H1 (cell line): ENCODE data around the gene MAGEB10. TPM values are rescaled to one million over a fixed set of nuclear protein-coding genes. Genes with fewer than 3 reads are reported as not detected.

Source experiments
- CTCF ChIA-PET: fragments of 300-600 bp; sonication (Branson Sonifier 250); formaldehyde crosslinking; loops from one replicate; lab custom pipeline; 2021; ENCODE audit not compliant: partially characterized antibody; lab: Charles Lee
- POLR2A ChIA-PET: fragments of 300-600 bp; sonication (Branson Sonifier 250); formaldehyde crosslinking; loops from one replicate; lab custom pipeline; 2021; ENCODE audit warnings: inconsistent platforms; ENCODE audit not compliant: partially characterized antibody; lab: Charles Lee
- DNase-seq, 2 experiments: peaks; one replicate each; pipeline versions ENCODE4 v3.0.0 to v3.0.0-alpha.2; 2010 to 2022; ENCODE audit warnings: low spot score in 2 of 2, low read depth in 1 of 2, mixed read lengths in 1 of 2
- FAIRE-seq: peaks from 2 replicates; lab custom pipeline; 2011; peaks lifted over from hg19 to GRCh38; lab: Jason Lieb, UNC
- H2AFZ ChIP-seq: 2 replicates; pipeline ENCODE4 v1.8.1; 2012; ENCODE audit warnings: low read length, inconsistent platforms
- H2AK5ac ChIP-seq: 2 replicates; pipeline ENCODE4 v1.6.1; 2013; ENCODE audit warnings: low read depth, low read length
- H2BK120ac ChIP-seq: replicated peaks from 2 replicates; pipeline ENCODE3; 2013; ENCODE audit warnings: low read depth, low read length, inconsistent platforms
- H2BK12ac ChIP-seq: 2 replicates; pipeline ENCODE4 v1.6.1; 2013; ENCODE audit warnings: low read depth, low read length
- H2BK15ac ChIP-seq: 2 replicates; pipeline ENCODE4 v1.6.1; 2013; ENCODE audit warnings: low read length
- H2BK20ac ChIP-seq: 2 replicates; pipeline ENCODE4 v1.6.1; 2013; ENCODE audit warnings: low read length
- H2BK5ac ChIP-seq: 2 replicates; pipeline ENCODE4 v1.6.1; 2013; ENCODE audit warnings: low read depth, low read length
- H3K14ac ChIP-seq: 2 replicates; pipeline ENCODE4 v1.6.1; 2013; ENCODE audit warnings: inconsistent platforms; ENCODE audit not compliant: insufficient read length
- H3K18ac ChIP-seq: 2 replicates; pipeline ENCODE4 v1.6.1; 2013; ENCODE audit warnings: low read length; ENCODE audit errors: extremely low read depth
- H3K23ac ChIP-seq: 2 replicates; pipeline ENCODE4 v1.6.1; 2013; ENCODE audit warnings: inconsistent platforms; ENCODE audit not compliant: insufficient read length
- H3K23me2 ChIP-seq: 2 replicates; pipeline ENCODE4 v1.6.1; 2013; ENCODE audit warnings: low read depth, low read length
- H3K27ac ChIP-seq: 2 replicates; pipeline ENCODE4 v1.6.1; 2011; ENCODE audit warnings: low read depth, low read length, inconsistent platforms
- H3K27me3 ChIP-seq, 4 experiments: replicated peaks in 1 of 4; 1 replicate in 1 of 4; 2 replicates in 3 of 4; pipeline versions ENCODE4 v1.6.1 to v1.8.1; 2011 to 2013; ENCODE audit warnings: low read length in 3 of 4, mild to moderate bottlenecking in 3 of 4, inconsistent platforms in 2 of 4, mixed read lengths in 2 of 4, moderate library complexity in 1 of 4; ENCODE audit not compliant: control insufficient read depth in 3 of 4, insufficient read depth in 3 of 4; ENCODE audit errors: extremely low read depth in 1 of 4
- H3K36me3 ChIP-seq, 4 experiments: 2 replicates each; pipeline versions ENCODE4 v1.6.1 to v1.8.1; 2011 to 2013; ENCODE audit warnings: mild to moderate bottlenecking in 4 of 4, low read length in 3 of 4, moderate library complexity in 2 of 4, control low read depth in 1 of 4, inconsistent platforms in 1 of 4; ENCODE audit not compliant: insufficient read depth in 4 of 4, control insufficient read depth in 2 of 4
- H3K4ac ChIP-seq: replicated peaks from 2 replicates; pipeline ENCODE3; 2013; ENCODE audit warnings: low read length, low read depth, mixed read lengths, inconsistent platforms; ENCODE audit not compliant: insufficient read length
- H3K4me1 ChIP-seq, 4 experiments: replicated peaks in 1 of 4; 1 replicate in 1 of 4; 2 replicates in 3 of 4; pipeline versions ENCODE4 v1.6.1 to v1.8.1; 2011 to 2013; ENCODE audit warnings: low read length in 3 of 4, inconsistent platforms in 2 of 4, mixed read lengths in 1 of 4; ENCODE audit not compliant: insufficient read depth in 4 of 4, control insufficient read depth in 3 of 4
- H3K4me2 ChIP-seq, 2 experiments: 2 replicates each; pipeline versions ENCODE4 v1.6.1 to v1.8.1; 2011 to 2013; ENCODE audit warnings: low read depth in 2 of 2, low read length in 2 of 2, control low read depth in 1 of 2, inconsistent platforms in 1 of 2, mild to moderate bottlenecking in 1 of 2; ENCODE audit not compliant: insufficient read depth in 1 of 2
- H3K4me3 ChIP-seq, 4 experiments: fragments of 200-600, 300-600 bp in 1 of 4; sonication (generic), shearing (Covaris generic), sonication (Bioruptor Twin) in 1 of 4; 2 replicates each; pipeline versions ENCODE4 v1.5.1 to v1.8.1; 2011 to 2016; ENCODE audit warnings: low read length in 4 of 4, low read depth in 3 of 4, control low read depth in 2 of 4, inconsistent platforms in 2 of 4, mild to moderate bottlenecking in 2 of 4, mixed read lengths in 1 of 4, moderate library complexity in 1 of 4; ENCODE audit not compliant: insufficient read depth in 2 of 4; ENCODE audit errors: extremely low read depth in 1 of 4
- H3K56ac ChIP-seq: replicated peaks from 2 replicates; pipeline ENCODE3; 2013; ENCODE audit warnings: low read depth, mild to moderate bottlenecking, mixed read lengths, low read length, inconsistent platforms; ENCODE audit not compliant: insufficient read length
- H3K79me1 ChIP-seq: 2 replicates; pipeline ENCODE4 v1.6.1; 2013; ENCODE audit warnings: low read depth, low read length, control low read depth
- H3K79me2 ChIP-seq, 2 experiments: 2 replicates each; pipeline versions ENCODE4 v1.6.1 to v1.8.1; 2012 to 2013; ENCODE audit warnings: low read length in 2 of 2, mild to moderate bottlenecking in 2 of 2, inconsistent platforms in 1 of 2; ENCODE audit not compliant: insufficient read depth in 2 of 2, control insufficient read depth in 1 of 2
- H3K9ac ChIP-seq, 4 experiments: replicated peaks in 1 of 4; 1 replicate in 1 of 4; 2 replicates in 3 of 4; pipeline versions ENCODE4 v1.6.1 to v1.8.1; 2011 to 2013; ENCODE audit warnings: low read depth in 3 of 4, low read length in 3 of 4, control low read depth in 2 of 4, mild to moderate bottlenecking in 2 of 4, moderate library complexity in 2 of 4, inconsistent platforms in 1 of 4; ENCODE audit errors: extremely low read depth in 1 of 4
- H3K9me3 ChIP-seq, 2 experiments: 2 replicates each; pipeline versions ENCODE4 v1.6.1 to v1.8.1; 2012 to 2013; ENCODE audit warnings: mild to moderate bottlenecking in 2 of 2, moderate library complexity in 2 of 2, control low read depth in 1 of 2, inconsistent platforms in 1 of 2, low read depth in 1 of 2, low read length in 1 of 2, mixed read lengths in 1 of 2; ENCODE audit not compliant: insufficient read depth in 2 of 2
- H4K20me1 ChIP-seq, 2 experiments: replicated peaks in 1 of 2; 2 replicates each; pipeline versions ENCODE3 to v1.8.1; 2011 to 2013; ENCODE audit warnings: inconsistent platforms in 2 of 2, low read length in 2 of 2, mild to moderate bottlenecking in 1 of 2; ENCODE audit not compliant: insufficient read depth in 2 of 2, control insufficient read depth in 1 of 2
- H4K5ac ChIP-seq: 2 replicates; pipeline ENCODE4 v1.6.1; 2013; ENCODE audit warnings: low read length, low read depth, mixed read lengths, inconsistent platforms; ENCODE audit not compliant: insufficient read length
- H4K8ac ChIP-seq: 2 replicates; pipeline ENCODE4 v1.8.0; 2013; ENCODE audit warnings: mild to moderate bottlenecking, moderate library complexity, low read length, inconsistent platforms; ENCODE audit not compliant: insufficient read depth; ENCODE audit errors: extremely low read depth
- H4K91ac ChIP-seq: replicated peaks from 2 replicates; pipeline ENCODE3; 2013; ENCODE audit warnings: low read length, mixed read lengths, inconsistent platforms; ENCODE audit not compliant: insufficient read length
- ATF2 ChIP-seq: IDR thresholded peaks from 2 replicates; pipeline ENCODE4 v1.6.1; 2012; ENCODE audit warnings: low read length, inconsistent platforms
- BRCA1 ChIP-seq: IDR thresholded peaks from 2 replicates; pipeline ENCODE4 v1.6.1; 2012; ENCODE audit warnings: low read depth, low read length, improper control_type of control experiment
- CBX8 ChIP-seq: fragments of 300-800, 300-1000 bp; sonication (generic); IDR thresholded peaks from 2 replicates; pipeline ENCODE4 v1.7.1; 2016; ENCODE audit warnings: low read depth, low read length, borderline replicate concordance
- CEBPB ChIP-seq: IDR thresholded peaks from 2 replicates; pipeline ENCODE4 v1.6.1; 2012; ENCODE audit warnings: low read depth, low read length
- CHD2 ChIP-seq: IDR thresholded peaks from 2 replicates; pipeline ENCODE4 v1.6.1; 2012; ENCODE audit warnings: low read length, improper control_type of control experiment
- EZH2 ChIP-seq: fragments of 200-600 bp; sonication (generic); IDR thresholded peaks from 2 replicates; pipeline ENCODE4 v1.7.1; 2012; ENCODE audit warnings: low read depth, mild to moderate bottlenecking, moderate library complexity, low read length, inconsistent platforms; ENCODE audit not compliant: severe bottlenecking
- GABPA ChIP-seq: IDR thresholded peaks from 2 replicates; pipeline ENCODE4 v1.6.1; 2011; ENCODE audit warnings: mild to moderate bottlenecking, low read length, moderate library complexity, borderline replicate concordance; ENCODE audit not compliant: insufficient read depth
- PHF8 ChIP-seq: fragments of 200-600 bp; sonication (generic); conservative IDR thresholded peaks from 2 replicates; pipeline ENCODE4 v1.7.1; 2012; ENCODE audit warnings: low read depth, mild to moderate bottlenecking, inconsistent platforms, low read length, moderate library complexity
- POLR2AphosphoS5 ChIP-seq: IDR thresholded peaks from 2 replicates; pipeline ENCODE4 v1.6.1; 2011; ENCODE audit warnings: low read depth, low read length
- POU5F1 ChIP-seq: IDR thresholded peaks from 2 replicates; pipeline ENCODE4 v1.6.1; 2011; ENCODE audit warnings: low read depth, mild to moderate bottlenecking, low read length, moderate library complexity
- SIRT6 ChIP-seq: IDR thresholded peaks from one replicate; pipeline ENCODE4 v1.7.1; 2012; ENCODE audit warnings: low read length, inconsistent platforms
- TAF1 ChIP-seq: IDR thresholded peaks from 2 replicates; pipeline ENCODE4 v1.6.1; 2011; ENCODE audit warnings: mild to moderate bottlenecking, low read depth, low read length
- TAF7 ChIP-seq: optimal IDR thresholded peaks from 2 replicates; pipeline ENCODE3; 2011; ENCODE audit warnings: low read depth, mild to moderate bottlenecking, inconsistent platforms, low read length, moderate library complexity, borderline replicate concordance
- ZNF274 ChIP-seq: IDR thresholded peaks from 2 replicates; pipeline ENCODE4 v1.7.0; 2012; ENCODE audit warnings: low read length, borderline replicate concordance; ENCODE audit errors: extremely low read depth
- WGBS, 2 experiments: shearing (Covaris generic) in 1 of 2; methylation state at CpG; one replicate each; pipeline versions ENCODE4 v1.1.6 to v1.1.7; 2013 to 2015; ENCODE audit warnings: low lambda C conversion rate in 2 of 2, mixed read lengths in 2 of 2, inconsistent platforms in 1 of 2, low coverage in 1 of 2, missing lambda C conversion rate in 1 of 2; ENCODE audit not compliant: insufficient replicate concordance in 2 of 2, insufficient coverage in 1 of 2, insufficient read length in 1 of 2; ENCODE audit errors: extremely low coverage in 1 of 2, missing lambda C conversion rate in 1 of 2; 5-methylcytosine and 5-hydroxymethylcytosine counted together
- polyA plus RNA-seq, 7 experiments: library from polyadenylated mRNA; depleted of rRNA in 3 of 7; stranded (reverse) in 5 of 7; unstranded in 2 of 7; fragments of >200 nt in 5 of 7; fragments of 200-250 nt in 2 of 7; gene quantifications; 1 replicate in 5 of 7; 2 replicates in 1 of 7; 4 replicates in 1 of 7; pipeline versions ENCODE4 v1.2.1 to v1.2.3, GENCODE V29; 2011 to 2013; ENCODE audit warnings: missing spikeins in 2 of 7, mixed read lengths in 2 of 7
- total RNA-seq: library from RNA; stranded (reverse); fragmentation: NEBNext Ultra II Directional; extraction: Animal tissue kit (Norgen Biotek cat#: 25700); gene quantifications from 2 replicates; pipeline ENCODE4 v1.2.1, GENCODE V29; 2021

MAGEB10 gene
- total and polyA plus RNA-seq, 2 of the 8 experiments (the other 6 are each of a cell fraction or from before 2014, with no cell fraction given) = not detected

- Histone ChIP-seq H3K9ac (no peak overlapping the region), H2AFZ (no peak overlapping the region), H4K5ac (no peak overlapping the region), H2BK120ac (no peak overlapping the region), H4K20me1 (no peaks in the 10 kb centered on the region), H4K91ac (no peak overlapping the region), H3K4me1 (no peaks in the 10 kb centered on the region), H3K79me1 (no peaks in the 10 kb centered on the region), H3K36me3 (no peaks in the 10 kb centered on the region), H3K27me3 (no peaks in the 10 kb centered on the region), H2BK5ac (no peak overlapping the region), H3K4me3 (no peak overlapping the region), H2AK5ac (no peak overlapping the region), H3K23me2 (no peaks in the 10 kb centered on the region), H2BK20ac (no peak overlapping the region), H3K56ac (no peak overlapping the region), H2BK12ac (no peak overlapping the region), H3K4me2 (no peak overlapping the region), H3K18ac (no peak overlapping the region), H3K14ac (no peak overlapping the region), H3K79me2 (no peaks in the 10 kb centered on the region), H3K27ac (no peak overlapping the region), H3K9me3 (no peaks in the 10 kb centered on the region; a peak in 1 of 4 replicates), H3K4ac (no peak overlapping the region), H4K8ac (no peak overlapping the region), H2BK15ac (no peak overlapping the region), H3K23ac (no peak overlapping the region)
- WGBS, 2 experiments = 96% methylated on average over 7 of the region's 14 CpGs; no CpG with 5 or more reads in 1 of the 2 experiments
- DNase-seq = no peak
- POLR2A ChIA-PET = no interaction called here
- FAIRE-seq = no peak
- CTCF ChIA-PET = no interaction called here
- no peak for TF ChIP-seq ATF2
- TF ChIP-seq TAF7 = no peak
- TF ChIP-seq SIRT6 = no peak
- TF ChIP-seq CHD2 = no peak
- TF ChIP-seq CEBPB = no peak
- no peak for TF ChIP-seq PHF8
- no peak for TF ChIP-seq CBX8
- no peak for TF ChIP-seq POLR2AphosphoS5
- no peak for TF ChIP-seq TAF1
- TF ChIP-seq ZNF274 = no peak
- no peak for TF ChIP-seq BRCA1
- no peak for TF ChIP-seq EZH2
- no peak for TF ChIP-seq GABPA
- no peak for TF ChIP-seq POU5F1
These were observed 436 bp downstream of the MAGEB10 start for GRCh38 chrX:27808226-27808625.
